Heart right ventricle (tissue), 16 donors: Measurements from ENCODE around the gene INO80C. TPM values are rescaled to one million over a fixed set of nuclear protein-coding genes. Genes with fewer than 3 reads are reported as not detected.

Experiments used
- ATAC-seq, 8 donors: fragments of 200-7000 bp; cut with Tn5 transposase; one replicate each; pipeline ENCODE4 v1.9.1; 2020; ENCODE audit warnings: mild to moderate bottlenecking in 8 of 8, moderate library complexity in 8 of 8, moderate number of reproducible peaks in 1 of 8
- DNase-seq, 2 donors: peaks; one replicate each; pipeline ENCODE4 v3.0.0-alpha.2; 2020
- H3K27ac ChIP-seq, 10 donors: fragments of 200-600 bp; sonication (generic) in 2 of 10; one replicate each; pipeline versions ENCODE4 v1.5.0 to v1.8.0; 2020 to 2022; ENCODE audit warnings: mild to moderate bottlenecking in 3 of 10
- H3K27me3 ChIP-seq, 7 donors: fragments of 200-600 bp; one replicate each; pipeline ENCODE4 v1.8.0; 2021 to 2022; ENCODE audit warnings: mild to moderate bottlenecking in 2 of 7
- H3K36me3 ChIP-seq, 9 donors: fragments of 200-600 bp; sonication (generic) in 1 of 9; one replicate each; pipeline versions ENCODE4 v1.5.0 to v1.8.0; 2020 to 2022; ENCODE audit warnings: mild to moderate bottlenecking in 2 of 9
- H3K4me1 ChIP-seq, 9 donors: fragments of 200-600 bp; sonication (generic) in 1 of 9; one replicate each; pipeline versions ENCODE4 v1.5.0 to v1.8.0; 2020 to 2022; ENCODE audit warnings: mild to moderate bottlenecking in 4 of 9
- H3K4me3 ChIP-seq, 10 donors: fragments of 200-600 bp; sonication (generic) in 2 of 10; one replicate each; pipeline versions ENCODE4 v1.5.0 to v1.8.0; 2020 to 2022; ENCODE audit warnings: mild to moderate bottlenecking in 7 of 10, moderate library complexity in 2 of 10
- H3K9me3 ChIP-seq, 11 donors: fragments of 200-600 bp in 10 of 11; sonication (generic) in 2 of 11; one replicate each; pipeline versions ENCODE4 v1.5.0 to v1.8.0; 2013 to 2022; ENCODE audit warnings: mild to moderate bottlenecking in 2 of 11, control low read depth in 1 of 11, moderate library complexity in 1 of 11
- WGBS, 2 donors: extraction: QIAGEN DNeasy Blood & Tissue Kit; methylation state at CpG; one replicate each; pipeline ENCODE4 v1.1.7; 2013; ENCODE audit warnings: inconsistent platforms in 1 of 2; 5-methylcytosine and 5-hydroxymethylcytosine counted together
- intact Hi-C, 10 donors: fragments of 100-400 bp; cut with DNase I; formaldehyde crosslinking; loops; one replicate each; pipeline versions ENCODE4 v1.11.1 to v1.14.2; 2022
- polyA plus RNA-seq, 2 donors: library from polyadenylated mRNA; stranded (reverse); fragments of 200-250 nt; gene quantifications; one replicate each; pipeline ENCODE4 v1.2.3, GENCODE V29; 2013
- total RNA-seq, 10 donors: library from RNA; stranded (reverse); fragmentation: NEBNext Ultra II Directional in 3 of 10; extraction: Animal tissue kit (Norgen Biotek cat#: 25700) in 3 of 10; gene quantifications; one replicate each; pipeline versions ENCODE4 v1.2.1 to v1.2.4, GENCODE V29; 2021 to 2023
- TF ChIP-seq, protein P1 (sequence below), 9 donors: fragments of 200-600 bp; sonication (generic) in 2 of 9; IDR thresholded peaks; one replicate each; pipeline versions ENCODE4 v1.5.0 to v1.8.0; 2021 to 2022; ENCODE audit warnings: antibody characterized with exemption in 9 of 9, mild to moderate bottlenecking in 5 of 9, moderate library complexity in 1 of 9
- donor health status: Arrhythmogenic right ventricular cardiomyopathy.
- donor health status: ischemic (EF 13 %, LVEDD 7.1; RV severe dilation, severe dysfunction).
- donor health status: healthy with polysubstance abuse.
- donor health status: DM: no; HTN: yes; CAD: no.
- donor health status: DM: no; HTN: no; CAD: no.
- donor health status: ischemic (EF 25% LVEDD 6.9; RV normal size, moderate dysfunction).
- donor health status: ischemic (EF 25% LVEDD 5.7; RV mildly dilated, moderate dysfunction).
- donor health status: healthy.
- donor health status: DM: yes; HTN: yes; CAD: no.
- donor health status: Ischemic cardiomyopathy.
- donor health status: ischemic (EF 35%, LVEDD 5.7; RV mildly dilated, moderate dysfunction).
- donor health status: nonischemic (EF 11% LVEDD 7.7; RV severe dilation, severe dysfunction).
- donor health status: DM: yes; HTN: yes; CAD: no.
- donor health status: PGD.
- donor health status: ischemic (EF 29% LVEDD 5.4; RV normal size, mild dysfunction).
- donor health status: nonischemic (EF 23%, LVEDD 6.1; RV moderate dilation, normal function).

Gene INO80C
- total and polyA plus RNA-seq, 12 donors = 17.3 to 28.4 (median 25.2) TPM

DNA sequence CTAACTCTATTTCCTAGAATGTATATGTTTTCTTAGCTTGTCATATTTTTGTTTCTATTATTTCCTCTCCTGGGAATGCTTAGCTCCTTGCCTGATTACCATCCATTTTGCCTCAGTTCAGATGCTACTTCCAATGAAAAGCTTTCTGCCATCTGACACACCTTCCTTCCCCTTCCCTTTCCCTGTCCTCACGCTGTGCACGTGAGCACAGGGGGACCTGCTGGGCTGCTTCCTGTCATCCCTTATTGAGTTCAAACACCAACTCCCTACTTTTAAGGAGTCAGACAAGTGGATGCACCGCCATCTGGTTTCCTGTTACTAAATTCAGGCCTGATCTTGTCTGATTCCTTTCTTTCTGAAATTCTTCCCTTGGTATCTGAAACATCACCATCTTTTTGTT, 2.4 kb upstream of the INO80C start:
- H3K4me1 ChIP-seq = peaks cover 0 to 30% (median 18%) of the 10 kb centered on the region in 9 donors
- no peaks in the 10 kb centered on the region for H3K9me3 ChIP-seq
- H3K27me3 ChIP-seq = peaks cover 0 to 3% (median 0%) of the 10 kb centered on the region in 7 donors
- WGBS, 2 donors = 31 to 34% methylated on average over 3 of the region's 3 CpGs
- DNase-seq (no peak), ATAC-seq (no peak)
- intact Hi-C loops = loop anchor here in 1 of 10 donors (5.0 to 10.0 kb wide), 2 partner anchors 55 to 93 kb away; no protein-coding TSS in a partner anchor
- H3K4me3 ChIP-seq = no peak overlapping the region
- H3K36me3 ChIP-seq = no peaks in the 10 kb centered on the region
- no peak overlapping the region for H3K27ac ChIP-seq
- TF ChIP-seq, protein P1, sequence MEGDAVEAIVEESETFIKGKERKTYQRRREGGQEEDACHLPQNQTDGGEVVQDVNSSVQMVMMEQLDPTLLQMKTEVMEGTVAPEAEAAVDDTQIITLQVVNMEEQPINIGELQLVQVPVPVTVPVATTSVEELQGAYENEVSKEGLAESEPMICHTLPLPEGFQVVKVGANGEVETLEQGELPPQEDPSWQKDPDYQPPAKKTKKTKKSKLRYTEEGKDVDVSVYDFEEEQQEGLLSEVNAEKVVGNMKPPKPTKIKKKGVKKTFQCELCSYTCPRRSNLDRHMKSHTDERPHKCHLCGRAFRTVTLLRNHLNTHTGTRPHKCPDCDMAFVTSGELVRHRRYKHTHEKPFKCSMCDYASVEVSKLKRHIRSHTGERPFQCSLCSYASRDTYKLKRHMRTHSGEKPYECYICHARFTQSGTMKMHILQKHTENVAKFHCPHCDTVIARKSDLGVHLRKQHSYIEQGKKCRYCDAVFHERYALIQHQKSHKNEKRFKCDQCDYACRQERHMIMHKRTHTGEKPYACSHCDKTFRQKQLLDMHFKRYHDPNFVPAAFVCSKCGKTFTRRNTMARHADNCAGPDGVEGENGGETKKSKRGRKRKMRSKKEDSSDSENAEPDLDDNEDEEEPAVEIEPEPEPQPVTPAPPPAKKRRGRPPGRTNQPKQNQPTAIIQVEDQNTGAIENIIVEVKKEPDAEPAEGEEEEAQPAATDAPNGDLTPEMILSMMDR (IDR thresholded peaks at IDR 0.05) = no peak

DNA sequence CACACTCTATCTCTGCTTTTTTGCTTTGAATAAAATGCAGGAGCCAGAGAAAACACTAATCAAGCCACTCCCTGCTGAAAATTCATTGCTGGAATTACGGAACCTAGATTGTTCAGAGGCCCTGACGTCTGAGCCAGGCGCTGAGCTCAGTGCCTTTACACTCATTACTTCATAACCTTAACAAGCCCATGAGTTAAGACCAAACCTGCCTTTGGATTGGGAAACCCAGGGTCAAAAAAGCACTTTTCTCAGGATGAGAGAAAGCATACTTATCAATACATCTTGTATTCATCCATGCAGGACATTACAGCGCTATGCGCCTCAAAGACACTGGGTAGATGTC, 762 bp downstream of the INO80C start:
- peaks cover 0 to 26% (median 18%) of the 10 kb centered on the region in 9 donors for H3K4me1 ChIP-seq
- TF ChIP-seq, protein P1 (IDR thresholded peaks at IDR 0.05) = no peak
- H3K36me3 ChIP-seq = no peaks in the 10 kb centered on the region
- intact Hi-C loops = loop anchor here in 5 of 10 donors (1.0 to 5.0 kb wide), 7 partner anchors 35 to 90 kb away; partner anchors contain the start of gene GALNT1 (in 4 of the 5)
- ATAC-seq (peak in 7 of 8 donors; percentile 19 to 45 (median 35)), DNase-seq (no peak)
- H3K27ac ChIP-seq = peak overlapping the region; percentile 88 to 97 (median 95)
- H3K9me3 ChIP-seq = no peaks in the 10 kb centered on the region
- peak overlapping the region; percentile 4 to 69 (median 64) for H3K4me3 ChIP-seq
- 2 to 3% methylated on average over 5 of the region's 5 CpGs for WGBS, 2 donors
- no peaks in the 10 kb centered on the region for H3K27me3 ChIP-seq

DNA sequence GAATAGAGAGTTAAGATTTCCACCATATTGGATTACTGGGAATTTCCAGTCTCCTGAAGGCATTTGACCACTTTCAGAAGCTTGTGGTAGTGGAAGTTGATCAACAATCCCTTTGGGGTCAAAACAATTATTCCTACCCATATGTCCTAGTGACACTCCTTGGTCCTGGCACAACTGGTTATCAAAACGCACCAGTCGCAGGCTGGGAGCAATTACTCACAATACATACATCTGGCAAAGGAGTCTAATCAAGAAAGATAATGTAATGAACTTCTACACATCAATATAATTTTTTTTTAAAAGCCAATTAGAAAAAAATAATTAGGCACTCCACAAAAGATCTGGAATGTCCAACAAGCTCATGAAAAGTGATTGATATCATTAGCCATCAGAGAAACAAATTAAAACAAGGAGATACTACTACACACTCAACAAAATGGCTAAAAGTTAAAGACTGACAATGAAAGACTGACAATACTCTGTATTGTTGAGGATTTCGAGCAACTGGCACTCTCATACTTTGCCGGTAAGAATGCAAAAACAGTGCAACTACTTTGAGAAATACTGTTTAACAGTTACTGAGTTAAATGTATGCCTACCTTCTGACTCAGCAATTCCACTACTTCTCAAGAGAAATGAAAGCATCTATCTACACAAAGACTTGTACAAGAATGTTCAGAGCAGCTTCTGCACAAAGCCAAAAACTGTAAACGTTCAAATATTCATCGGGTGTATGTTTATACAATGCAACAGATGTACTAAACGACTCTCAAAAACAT, 2.0 kb downstream of the INO80C start:
- no peaks in the 10 kb centered on the region for H3K36me3 ChIP-seq
- H3K27ac ChIP-seq = peak overlapping the region in 1 of 10 donors; percentile 97
- H3K9me3 ChIP-seq = no peaks in the 10 kb centered on the region
- H3K4me1 ChIP-seq = peaks cover 0 to 36% (median 25%) of the 10 kb centered on the region in 9 donors
- H3K4me3 ChIP-seq = no peak overlapping the region
- intact Hi-C loops = loop anchor here in 5 of 10 donors (2.0 to 5.0 kb wide), 6 partner anchors 33 to 88 kb away; partner anchors contain the start of gene GALNT1 (in 3 of the 5)
- ATAC-seq (no peak), DNase-seq (no peak)
- H3K27me3 ChIP-seq = no peaks in the 10 kb centered on the region
- 92 to 95% methylated on average over 7 of the region's 7 CpGs for WGBS, 2 donors
- TF ChIP-seq, protein P1 (IDR thresholded peaks at IDR 0.05) = no peak

DNA sequence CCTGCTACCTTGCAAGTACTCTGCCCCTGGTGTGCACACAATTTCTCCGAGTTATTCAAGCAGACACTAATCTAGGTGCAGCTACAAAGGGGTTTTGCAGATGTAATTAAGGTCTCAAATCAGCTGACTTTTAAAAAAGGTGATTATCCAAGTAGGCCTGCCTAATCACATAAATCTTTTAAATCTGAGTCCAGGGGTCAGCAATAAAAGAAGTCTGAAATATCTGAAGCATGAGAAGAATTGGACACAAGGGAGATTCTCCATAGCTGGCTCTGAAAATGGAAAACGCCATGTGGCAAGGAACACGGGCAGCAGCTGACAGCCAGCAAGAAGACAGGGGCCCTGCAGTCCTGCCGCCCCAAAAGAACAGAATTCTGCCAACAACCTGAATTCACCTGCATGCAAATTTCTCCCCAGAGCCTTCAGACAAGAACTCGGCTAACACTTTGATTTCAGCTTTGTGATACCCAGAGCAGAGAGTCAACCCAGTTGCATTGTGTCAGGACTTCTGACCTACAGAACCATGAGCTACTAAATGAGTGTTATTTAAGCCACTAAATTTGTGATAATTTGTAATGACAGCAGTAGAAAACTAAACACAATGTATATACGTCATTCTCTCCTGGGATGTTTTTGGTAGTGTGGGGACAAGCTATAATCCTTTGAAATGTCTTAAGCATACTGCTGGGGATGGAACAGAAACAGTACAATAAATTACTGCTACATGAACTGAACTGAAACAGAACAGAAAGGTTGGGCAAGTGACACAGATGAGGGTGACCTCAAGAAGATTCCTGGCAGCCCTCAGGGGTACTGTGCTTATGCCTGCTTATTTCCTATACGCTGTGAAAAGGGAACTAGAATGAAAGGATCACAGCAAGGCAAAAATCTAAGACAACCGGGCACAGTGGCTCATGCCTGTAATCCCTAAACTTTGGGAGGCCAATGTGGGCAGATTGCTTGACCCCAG, 3.2 kb downstream of the INO80C start:
- H3K4me3 ChIP-seq = no peak overlapping the region
- H3K27me3 ChIP-seq = no peaks in the 10 kb centered on the region
- intact Hi-C loops = loop anchor here in 6 of 10 donors (5.0 kb wide), 5 partner anchors 32 to 88 kb away; partner anchors contain the start of gene GALNT1 (in 3 of the 6)
- no peak overlapping the region for H3K27ac ChIP-seq
- H3K9me3 ChIP-seq = no peaks in the 10 kb centered on the region
- H3K4me1 ChIP-seq = peaks cover 0 to 48% (median 30%) of the 10 kb centered on the region in 9 donors
- 86% methylated on average over 8 of the region's 8 CpGs for WGBS, 2 donors
- TF ChIP-seq, protein P1 (IDR thresholded peaks at IDR 0.05) = no peak
- no peak for ATAC-seq
- no peak for DNase-seq
- no peaks in the 10 kb centered on the region for H3K36me3 ChIP-seq
